ENCODE results near the gene MRPL12. TPM values are rescaled to one million over a fixed set of nuclear protein-coding genes. Genes with fewer than 3 reads are reported as not detected.

The MRPL12 gene
- total and polyA plus RNA-seq, 2 of the 8 experiments (the other 6 are each of a cell fraction or from before 2014, with no cell fraction given): 120 to 141 TPM

GRCh38 chr17:81720267-81721071 is 17.3 kb downstream of the MRPL12 start:
- Histone ChIP-seq H3K4ac (replicated peaks; ENCODE audit: insufficient read length, low read depth, low read length) (no peak overlapping the region), H2AK5ac (ENCODE audit: low read depth, low read length) (no peak overlapping the region), H3K27ac (ENCODE audit: low read depth, low read length) (no peak overlapping the region), H3K56ac (replicated peaks; ENCODE audit: insufficient read length, low read depth, low read length) (no peak overlapping the region), H2BK15ac (ENCODE audit: low read length) (no peak overlapping the region), H4K8ac (ENCODE audit: extremely low read depth, insufficient read depth, low read length) (no peak overlapping the region), H3K23ac (ENCODE audit: insufficient read length) (no peak overlapping the region), H3K14ac (ENCODE audit: insufficient read length) (no peak overlapping the region), H3K79me1 (ENCODE audit: low read depth, low read length) (no peaks in the 10 kb centered on the region; the same call in 1 of the 2 replicates), H2AFZ (ENCODE audit: low read length) (no peak overlapping the region), H3K23me2 (ENCODE audit: low read depth, low read length) (no peaks in the 10 kb centered on the region), H3K4me2 (ENCODE audit: insufficient read depth in 1 of 2, low read depth in 2 of 2, low read length in 2 of 2) (no peak overlapping the region), H3K4me1 (replicated peaks in 1 of 4; ENCODE audit: control insufficient read depth in 3 of 4, insufficient read depth in 4 of 4, low read length in 3 of 4) (peaks cover 0 to 10% (median 3%) of the 10 kb centered on the region in 4 experiments; a peak in 5 of 7 replicates), H3K9ac (replicated peaks in 1 of 4; ENCODE audit: extremely low read depth in 1 of 4, low read depth in 3 of 4, low read length in 3 of 4) (no peak overlapping the region), H2BK20ac (ENCODE audit: low read length) (no peak overlapping the region), H4K5ac (ENCODE audit: insufficient read length, low read depth, low read length) (no peak overlapping the region), H2BK120ac (replicated peaks; ENCODE audit: low read depth, low read length) (no peak overlapping the region), H2BK5ac (ENCODE audit: low read depth, low read length) (no peak overlapping the region), H3K9me3 (ENCODE audit: insufficient read depth in 2 of 2, low read depth in 1 of 2, low read length in 1 of 2) (no peaks in the 10 kb centered on the region), H3K4me3 (ENCODE audit: extremely low read depth in 1 of 4, insufficient read depth in 2 of 4, low read depth in 3 of 4, low read length in 4 of 4) (no peak overlapping the region), H4K91ac (replicated peaks; ENCODE audit: insufficient read length, low read length) (no peak overlapping the region), H2BK12ac (ENCODE audit: low read depth, low read length) (0 out of 2 replicates have a peak overlapping the region, but pooled peaks have one; percentile 17), H3K36me3 (ENCODE audit: control insufficient read depth in 2 of 4, insufficient read depth in 4 of 4, low read length in 3 of 4) (peaks cover 0 to 6% (median 0%) of the 10 kb centered on the region in 4 experiments; a peak in 2 of 8 replicates), H4K20me1 (replicated peaks in 1 of 2; ENCODE audit: control insufficient read depth in 1 of 2, insufficient read depth in 2 of 2, low read length in 2 of 2) (no peaks in the 10 kb centered on the region), H3K79me2 (ENCODE audit: control insufficient read depth in 1 of 2, insufficient read depth in 2 of 2, low read length in 2 of 2) (no peaks in the 10 kb centered on the region), H3K27me3 (replicated peaks in 1 of 4; ENCODE audit: control insufficient read depth in 3 of 4, extremely low read depth in 1 of 4, insufficient read depth in 3 of 4, low read length in 3 of 4) (no peaks in the 10 kb centered on the region), H3K18ac (ENCODE audit: extremely low read depth, low read length) (no peak overlapping the region)
- DNase-seq (ENCODE audit: low read depth in 1 of 2, low spot score in 2 of 2) (no peak), FAIRE-seq (no peak)
- CTCF ChIA-PET (ENCODE audit: partially characterized antibody): interaction anchor here (0.6 to 3.6 kb wide), 8 partner anchors 10 to 149 kb away, joined by 3 to 14 read pairs (median 4); no protein-coding TSS in a partner anchor
- POLR2A ChIA-PET (ENCODE audit: partially characterized antibody): interaction anchor here (0.7 to 25.9 kb wide), 6 partner anchors 12 to 149 kb away, joined by 3 to 348 read pairs (median 6); partner anchors contain the start of genes MRPL12 and SLC25A10
- 90% methylated on average over 33 of the region's 33 CpGs; no CpG with 5 or more reads in 1 of the 2 experiments for WGBS, 2 experiments (ENCODE audit: extremely low coverage in 1 of 2, insufficient coverage in 1 of 2, insufficient read length in 1 of 2, insufficient replicate concordance in 2 of 2, low coverage in 1 of 2, low lambda C conversion rate in 2 of 2, missing lambda C conversion rate in 1 of 2)
- TF ChIP-seq EGR1 (IDR thresholded peaks at IDR 0.05; ENCODE audit: borderline replicate concordance, low read depth, low read length) (no peak), HDAC2 (IDR thresholded peaks at IDR 0.05; ENCODE audit: borderline replicate concordance in 1 of 2, low read depth in 2 of 2, low read length in 2 of 2) (no peak), TAF1 (IDR thresholded peaks at IDR 0.05; ENCODE audit: low read depth, low read length) (no peak), RXRA (IDR thresholded peaks at IDR 0.05; ENCODE audit: insufficient read depth, low read depth, low read length) (no peak), EP300 (IDR thresholded peaks at IDR 0.05; ENCODE audit: borderline replicate concordance in 1 of 2, low read depth in 2 of 2, low read length in 2 of 2) (no peak), TEAD4 (IDR thresholded peaks at IDR 0.05; ENCODE audit: low read depth, low read length) (no peak), CEBPB (IDR thresholded peaks at IDR 0.05; ENCODE audit: low read depth, low read length) (no peak)
- TF ChIP-seq, protein P1, sequence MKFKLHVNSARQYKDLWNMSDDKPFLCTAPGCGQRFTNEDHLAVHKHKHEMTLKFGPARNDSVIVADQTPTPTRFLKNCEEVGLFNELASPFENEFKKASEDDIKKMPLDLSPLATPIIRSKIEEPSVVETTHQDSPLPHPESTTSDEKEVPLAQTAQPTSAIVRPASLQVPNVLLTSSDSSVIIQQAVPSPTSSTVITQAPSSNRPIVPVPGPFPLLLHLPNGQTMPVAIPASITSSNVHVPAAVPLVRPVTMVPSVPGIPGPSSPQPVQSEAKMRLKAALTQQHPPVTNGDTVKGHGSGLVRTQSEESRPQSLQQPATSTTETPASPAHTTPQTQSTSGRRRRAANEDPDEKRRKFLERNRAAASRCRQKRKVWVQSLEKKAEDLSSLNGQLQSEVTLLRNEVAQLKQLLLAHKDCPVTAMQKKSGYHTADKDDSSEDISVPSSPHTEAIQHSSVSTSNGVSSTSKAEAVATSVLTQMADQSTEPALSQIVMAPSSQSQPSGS (IDR thresholded peaks at IDR 0.05; ENCODE audit: low read length): no peak
